Endothelial cell of umbilical vein (primary cell): ENCODE results near the gene LTBP1. TPM values are rescaled to one million over a fixed set of nuclear protein-coding genes. Genes with fewer than 3 reads are reported as not detected.

Experiments used
- BruUV-seq: library from RNA; stranded (reverse); fragments of 400-500 nt; replicated peaks from 2 replicates; lab custom pipeline; 2021; lab: Mats Ljungman, UMichigan
- CTCF ChIA-PET: fragments of 300-600, 350-600 bp; sonication (Branson Sonifier 250); formaldehyde crosslinking; loops from one replicate; lab custom pipeline; 2021; ENCODE audit warnings: antibody characterized with exemption, inconsistent platforms; lab: Charles Lee
- POLR2A ChIA-PET: fragments of 300-600, 350-600 bp; sonication (Branson Sonifier 250); formaldehyde crosslinking; loops from one replicate; lab custom pipeline; 2021; ENCODE audit warnings: antibody characterized with exemption, inconsistent platforms; lab: Charles Lee
- DNase-seq: peaks from one replicate; pipeline ENCODE4 v3.0.0-alpha.2; 2011; ENCODE audit warnings: low read depth, low spot score
- FAIRE-seq: peaks from 2 replicates; lab custom pipeline; 2011; peaks lifted over from hg19 to GRCh38; lab: Jason Lieb, UNC
- H2AFZ ChIP-seq: 2 replicates; pipeline ENCODE4 v1.6.0; 2012; ENCODE audit warnings: low read depth, low read length, control low read depth, inconsistent platforms
- H3K27ac ChIP-seq: 2 replicates; pipeline ENCODE4 v1.5.1; 2011; ENCODE audit warnings: low read depth, mild to moderate bottlenecking, control low read depth, low read length, moderate library complexity; ENCODE audit not compliant: insufficient read depth
- H3K27me3 ChIP-seq, 2 experiments: 2 replicates each; pipeline versions ENCODE4 v1.6.0 to v1.6.1; 2011; ENCODE audit warnings: low read length in 2 of 2, mixed read lengths in 1 of 2; ENCODE audit not compliant: control insufficient read depth in 2 of 2, insufficient read depth in 2 of 2
- H3K36me3 ChIP-seq, 2 experiments: 2 replicates in 1 of 2; 3 replicates in 1 of 2; pipeline ENCODE4 v1.5.1; 2011; ENCODE audit warnings: low read length in 2 of 2, mild to moderate bottlenecking in 1 of 2, moderate library complexity in 1 of 2; ENCODE audit not compliant: control insufficient read depth in 2 of 2, insufficient read depth in 2 of 2; ENCODE audit errors: extremely low read depth in 1 of 2
- H3K4me1 ChIP-seq: 3 replicates; pipeline ENCODE4 v1.5.1; 2011; ENCODE audit warnings: mild to moderate bottlenecking, low read length; ENCODE audit not compliant: control insufficient read depth, insufficient read depth; ENCODE audit errors: extremely low read depth
- H3K4me2 ChIP-seq: 2 replicates; pipeline ENCODE4 v1.6.1; 2011; ENCODE audit warnings: low read length, control low read depth, mixed read lengths; ENCODE audit not compliant: insufficient read depth
- H3K4me3 ChIP-seq, 3 experiments: fragments of 200-600 bp in 1 of 3; sonication (generic), shearing (Covaris generic) in 1 of 3; replicated peaks in 1 of 3; 2 replicates each; pipeline ENCODE4 v1.5.1; 2011 to 2016; ENCODE audit warnings: control low read depth in 3 of 3, low read length in 3 of 3, mild to moderate bottlenecking in 2 of 3, inconsistent platforms in 1 of 3, low read depth in 1 of 3, moderate library complexity in 1 of 3; ENCODE audit not compliant: insufficient read depth in 1 of 3
- H3K79me2 ChIP-seq: 2 replicates; pipeline ENCODE4 v1.6.0; 2012; ENCODE audit warnings: low read length, inconsistent platforms; ENCODE audit not compliant: control insufficient read depth, insufficient read depth
- H3K9ac ChIP-seq: replicated peaks from 2 replicates; pipeline ENCODE3; 2011; ENCODE audit warnings: low read length, control low read depth; ENCODE audit not compliant: insufficient read depth; ENCODE audit errors: extremely low read depth
- H3K9me1 ChIP-seq: replicated peaks from 3 replicates; pipeline ENCODE4 v1.6.0; 2011; ENCODE audit warnings: mild to moderate bottlenecking, low read length; ENCODE audit not compliant: control insufficient read depth, insufficient read depth; ENCODE audit errors: extremely low read depth
- H3K9me3 ChIP-seq: replicated peaks from 2 replicates; pipeline ENCODE4 v1.5.1; 2012; ENCODE audit warnings: low read length, inconsistent platforms; ENCODE audit not compliant: control insufficient read depth, insufficient read depth
- H4K20me1 ChIP-seq: replicated peaks from 2 replicates; pipeline ENCODE3; 2011; ENCODE audit warnings: mild to moderate bottlenecking, low read length; ENCODE audit not compliant: control insufficient read depth, insufficient read depth; ENCODE audit errors: extremely low read depth
- CTCF ChIP-seq, 2 donors: IDR thresholded peaks; 1 replicate in 1 of 2; 2 replicates in 1 of 2; pipeline ENCODE4 v1.5.1; 2011; ENCODE audit warnings: low read length in 2 of 2, mild to moderate bottlenecking in 2 of 2, moderate library complexity in 2 of 2, control low read depth in 1 of 2, inconsistent platforms in 1 of 2, low read depth in 1 of 2; ENCODE audit not compliant: insufficient read depth in 1 of 2; ENCODE audit errors: extremely low read depth in 1 of 2
- EZH2 ChIP-seq: IDR thresholded peaks from 2 replicates; pipeline ENCODE4 v1.6.1; 2012; ENCODE audit warnings: borderline replicate concordance, low read depth, mild to moderate bottlenecking, moderate library complexity, low read length, inconsistent platforms; ENCODE audit not compliant: severe bottlenecking
- FOS ChIP-seq: IDR thresholded peaks from 2 replicates; pipeline ENCODE4 v1.6.1; 2011; ENCODE audit warnings: mild to moderate bottlenecking, low read length, moderate library complexity, borderline replicate concordance; ENCODE audit not compliant: insufficient read depth
- GATA2 ChIP-seq: IDR thresholded peaks from 2 replicates; pipeline ENCODE4 v1.7.0; 2011; ENCODE audit warnings: low read depth, mild to moderate bottlenecking, moderate library complexity, mixed read lengths, low read length; ENCODE audit not compliant: insufficient read length, insufficient read depth
- JUN ChIP-seq: IDR thresholded peaks from 2 replicates; pipeline ENCODE4 v1.6.1; 2011; ENCODE audit warnings: borderline replicate concordance, low read depth; ENCODE audit not compliant: insufficient read length, insufficient read depth
- MYC ChIP-seq: IDR thresholded peaks from one replicate; pipeline ENCODE4 v1.6.1; 2011; ENCODE audit warnings: mild to moderate bottlenecking, low read depth, low read length
- POLR2A ChIP-seq: IDR thresholded peaks from 2 replicates; pipeline ENCODE4 v1.6.1; 2012; ENCODE audit warnings: low read depth, mild to moderate bottlenecking, control low read depth, low read length
- POLR2AphosphoS5 ChIP-seq: IDR thresholded peaks from 2 replicates; pipeline ENCODE4 v1.6.1; 2012; ENCODE audit warnings: low read depth, mild to moderate bottlenecking, control low read depth, low read length, moderate library complexity; ENCODE audit not compliant: insufficient read depth
- dilution Hi-C: fragments of 300-500 bp; cut with MboI; formaldehyde crosslinking; loops from one replicate; pipeline ENCODE4 v1.15.0; 2019; ENCODE audit warnings: low sequenced_read_pairs; ENCODE audit not compliant: extremely low pct_ligation_motif_present
- intact Hi-C: fragments of 100-400 bp; cut with micrococcal nuclease; formaldehyde crosslinking; loops from one replicate; pipeline ENCODE4 v1.10.0; 2022
- polyA plus RNA-seq, 4 experiments: library from polyadenylated mRNA; depleted of rRNA in 3 of 4; stranded (reverse) in 3 of 4; unstranded in 1 of 4; fragments of >200 nt; gene quantifications; 2 replicates each; pipeline versions ENCODE4 v1.2.1 to v1.2.3, GENCODE V29; 2011 to 2012; ENCODE audit warnings: missing spikeins in 1 of 4
- total RNA-seq: library from RNA; stranded (reverse); gene quantifications from 2 replicates; pipeline ENCODE4 v1.2.3, GENCODE V29; 2021
- TF ChIP-seq, protein P1 (sequence below): IDR thresholded peaks from 2 replicates; pipeline ENCODE4 v1.6.1; 2011; ENCODE audit not compliant: insufficient read depth, insufficient read length

The LTBP1 gene
- total and polyA plus RNA-seq, 2 donors (not counting 3 experiments of a cell fraction or from before 2014, with no cell fraction given) = 57.4 to 68.2 TPM

- dilution Hi-C loops = no loop called here
- POLR2A ChIA-PET = no interaction called here
- CTCF ChIA-PET = interaction anchor here (2.4 kb wide), 1 partner anchor 124 kb away, joined by 8 read pairs; no protein-coding TSS in a partner anchor
Measured at GRCh38 chr2:33272001-33272400, 325.2 kb downstream of the LTBP1 start.

More at GRCh38 chr2:33272001-33272400, 325.2 kb downstream of the LTBP1 start:
- no peak for DNase-seq
- no TSS peak for BruUV-seq
- TF ChIP-seq POLR2A (no peak), MYC (no peak), GATA2 (no peak), EZH2 (no peak), FOS (no peak), POLR2AphosphoS5 (no peak), JUN (no peak), CTCF (IDR thresholded peaks at IDR 0.05; ENCODE audit: extremely low read depth in 1 of 2, insufficient read depth in 1 of 2, low read depth in 1 of 2, low read length in 2 of 2) (no peak)
- TF ChIP-seq, protein P1, sequence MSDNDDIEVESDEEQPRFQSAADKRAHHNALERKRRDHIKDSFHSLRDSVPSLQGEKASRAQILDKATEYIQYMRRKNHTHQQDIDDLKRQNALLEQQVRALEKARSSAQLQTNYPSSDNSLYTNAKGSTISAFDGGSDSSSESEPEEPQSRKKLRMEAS = no peak
- H4K20me1 ChIP-seq = no peaks in the 10 kb centered on the region
- FAIRE-seq = no peak
- intact Hi-C loops = loop anchor here (5.0 to 10.0 kb wide), 3 partner anchors 60 to 717 kb away; no protein-coding TSS in a partner anchor
- peaks cover 0 to 3% of the 10 kb centered on the region in 2 experiments for H3K36me3 ChIP-seq
- no peaks in the 10 kb centered on the region for H3K9me1 ChIP-seq
- H3K9ac ChIP-seq = no peak overlapping the region
- no peak overlapping the region for H3K4me2 ChIP-seq
- H3K9me3 ChIP-seq = no peaks in the 10 kb centered on the region
- H3K79me2 ChIP-seq = no peaks in the 10 kb centered on the region
- no peak overlapping the region for H3K4me3 ChIP-seq
- H3K27ac ChIP-seq = no peak overlapping the region
- H2AFZ ChIP-seq = no peak overlapping the region
- peaks cover 12% of the 10 kb centered on the region for H3K4me1 ChIP-seq
- no peaks in the 10 kb centered on the region for H3K27me3 ChIP-seq
